AG09319 (cell line): ENCODE measurements around the gene TAF1A.

ENCODE experiments used
- DNase-seq: peaks from one replicate; pipeline ENCODE4 v3.0.0-alpha.2; 2010; ENCODE audit warnings: low read depth; ENCODE audit errors: extremely low read depth
- TF ChIP-seq, protein P1 (sequence below): IDR thresholded peaks from 2 replicates; pipeline ENCODE4 v1.5.1; 2011; ENCODE audit warnings: low read depth, mild to moderate bottlenecking, inconsistent platforms, low read length, moderate library complexity

The TAF1A gene

DNA sequence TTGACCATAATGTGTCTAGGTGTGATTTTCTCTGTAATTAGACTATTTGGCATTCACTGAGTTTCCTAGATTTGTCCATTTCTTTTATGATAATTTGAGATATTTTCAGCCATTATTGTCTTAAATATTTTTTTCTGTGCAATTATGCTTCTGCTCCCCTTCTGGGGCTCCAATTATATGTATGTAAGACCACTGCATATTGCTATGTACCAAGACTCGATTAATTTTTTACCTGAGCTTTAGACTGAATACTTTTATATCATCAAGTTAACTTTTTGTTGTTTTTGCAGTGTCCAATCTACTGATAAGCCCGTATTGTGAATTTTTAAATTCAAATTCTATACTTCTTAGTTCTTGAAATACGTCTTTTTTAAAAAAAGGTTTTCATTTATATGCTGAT, 5.1 kb upstream of the TAF1A start:
- TF ChIP-seq, protein P1, sequence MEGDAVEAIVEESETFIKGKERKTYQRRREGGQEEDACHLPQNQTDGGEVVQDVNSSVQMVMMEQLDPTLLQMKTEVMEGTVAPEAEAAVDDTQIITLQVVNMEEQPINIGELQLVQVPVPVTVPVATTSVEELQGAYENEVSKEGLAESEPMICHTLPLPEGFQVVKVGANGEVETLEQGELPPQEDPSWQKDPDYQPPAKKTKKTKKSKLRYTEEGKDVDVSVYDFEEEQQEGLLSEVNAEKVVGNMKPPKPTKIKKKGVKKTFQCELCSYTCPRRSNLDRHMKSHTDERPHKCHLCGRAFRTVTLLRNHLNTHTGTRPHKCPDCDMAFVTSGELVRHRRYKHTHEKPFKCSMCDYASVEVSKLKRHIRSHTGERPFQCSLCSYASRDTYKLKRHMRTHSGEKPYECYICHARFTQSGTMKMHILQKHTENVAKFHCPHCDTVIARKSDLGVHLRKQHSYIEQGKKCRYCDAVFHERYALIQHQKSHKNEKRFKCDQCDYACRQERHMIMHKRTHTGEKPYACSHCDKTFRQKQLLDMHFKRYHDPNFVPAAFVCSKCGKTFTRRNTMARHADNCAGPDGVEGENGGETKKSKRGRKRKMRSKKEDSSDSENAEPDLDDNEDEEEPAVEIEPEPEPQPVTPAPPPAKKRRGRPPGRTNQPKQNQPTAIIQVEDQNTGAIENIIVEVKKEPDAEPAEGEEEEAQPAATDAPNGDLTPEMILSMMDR, result no peak
- no peak for DNase-seq

DNA sequence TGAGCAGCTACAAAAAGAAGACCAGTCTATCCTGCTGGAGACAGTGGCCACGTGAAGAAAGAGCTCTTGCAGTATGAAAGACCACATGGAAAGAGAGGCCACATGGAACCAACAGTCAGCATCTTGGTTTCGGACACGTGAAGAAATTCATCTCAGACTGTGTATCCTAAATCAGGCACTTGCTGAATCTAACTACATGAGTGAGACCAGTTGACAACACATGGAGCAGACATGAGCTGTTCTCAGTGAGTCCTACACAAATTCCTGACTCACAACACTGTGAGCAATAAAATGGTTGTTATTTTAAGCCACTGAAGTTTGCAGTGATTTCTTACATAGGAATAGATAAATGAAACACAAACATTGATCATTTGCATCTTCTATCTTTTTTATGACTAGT, 2.4 kb upstream of the TAF1A start:
- TF ChIP-seq, protein P1, result no peak
- DNase-seq, result no peak

DNA sequence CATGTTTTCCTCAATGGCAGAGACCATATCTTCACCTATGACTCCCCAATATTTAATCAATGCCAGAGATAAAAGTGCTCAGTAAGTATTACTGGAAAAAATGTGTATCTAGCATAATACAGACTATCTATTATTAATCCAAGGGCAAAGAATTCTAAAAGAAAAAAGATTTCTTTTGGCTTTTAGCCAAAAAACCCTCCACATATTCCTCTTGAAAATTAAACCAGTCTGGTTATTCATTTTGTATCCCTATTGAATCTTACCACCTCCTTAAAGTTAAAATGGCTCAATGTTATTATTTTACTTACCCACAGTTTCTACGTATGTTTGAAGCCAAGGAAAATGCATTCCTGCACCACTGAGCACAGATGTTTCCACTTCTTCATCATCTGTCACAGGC, 1.6 kb downstream of the TAF1A start:
- no peak for DNase-seq
- TF ChIP-seq, protein P1, result no peak

DNA sequence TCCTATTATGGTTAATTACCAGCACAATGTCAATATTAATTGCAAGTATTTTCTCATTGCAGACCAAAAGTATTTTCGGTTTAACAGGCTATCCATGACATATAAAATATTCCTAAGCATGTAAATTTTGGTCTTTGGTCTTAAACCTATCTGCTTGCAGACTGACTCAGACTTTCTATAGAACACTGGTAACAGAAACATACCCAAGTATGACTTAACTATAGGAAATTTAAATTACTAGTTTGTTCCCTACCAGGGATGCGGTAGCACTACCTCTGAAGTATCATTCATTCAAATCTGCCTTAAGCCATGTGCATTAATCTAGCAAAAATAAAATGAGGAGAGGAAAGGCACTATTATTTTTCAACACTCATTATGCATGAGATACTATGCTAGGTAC, 2.9 kb downstream of the TAF1A start:
- no peak for DNase-seq
- TF ChIP-seq, protein P1, result no peak

DNA sequence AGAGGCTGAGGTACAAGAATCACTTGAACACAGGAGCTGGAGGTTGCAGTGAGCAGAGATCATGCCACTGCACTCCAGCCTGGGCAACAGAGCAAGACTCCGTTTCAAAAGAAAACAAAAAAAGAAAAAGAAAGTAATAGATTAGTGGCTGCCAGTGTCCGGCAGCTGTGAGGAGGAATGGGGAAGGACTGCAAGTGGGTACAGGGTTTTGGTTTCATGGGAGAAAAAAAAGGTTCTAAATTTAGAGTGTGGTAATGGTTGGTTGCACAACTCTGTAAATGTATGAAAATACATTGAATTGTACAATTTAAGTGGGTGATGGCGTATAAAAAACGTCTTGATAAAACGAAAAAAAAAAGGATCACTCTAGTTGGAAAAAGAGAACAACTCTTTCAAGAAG, 6.7 kb downstream of the TAF1A start:
- DNase-seq, result no peak
- TF ChIP-seq, protein P1, result no peak

DNA sequence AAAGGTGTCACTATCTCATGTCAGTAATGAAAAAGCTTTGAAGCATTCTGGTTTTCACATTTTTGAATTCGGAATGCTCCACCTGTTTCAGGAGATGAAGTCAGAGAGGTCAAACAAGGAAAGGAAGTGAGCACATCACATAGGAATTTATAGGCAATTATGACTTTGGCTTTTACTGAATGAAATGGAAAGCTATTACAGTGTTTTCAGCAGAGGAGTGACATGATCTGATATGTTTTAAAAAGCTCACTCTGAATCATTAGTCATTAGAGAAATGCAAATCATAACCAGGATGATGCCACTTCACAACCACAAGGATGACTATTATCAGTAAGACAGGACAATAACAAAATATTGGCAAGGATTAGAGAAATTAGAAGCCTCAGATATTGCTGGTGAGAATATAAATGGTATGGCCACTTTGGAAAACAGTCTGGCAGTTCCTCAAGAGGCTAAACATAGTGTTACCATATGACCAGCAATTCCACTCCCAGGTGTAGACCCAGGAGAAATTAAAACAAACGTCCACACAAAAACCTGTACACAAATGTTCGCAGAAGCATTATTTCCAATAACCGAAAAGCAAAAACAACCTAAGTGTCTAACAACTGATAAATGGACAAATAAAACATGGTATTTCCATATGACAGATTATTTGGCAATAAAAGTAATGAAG, 7.5 kb downstream of the TAF1A start:
- DNase-seq, result no peak
- TF ChIP-seq, protein P1, result no peak

DNA sequence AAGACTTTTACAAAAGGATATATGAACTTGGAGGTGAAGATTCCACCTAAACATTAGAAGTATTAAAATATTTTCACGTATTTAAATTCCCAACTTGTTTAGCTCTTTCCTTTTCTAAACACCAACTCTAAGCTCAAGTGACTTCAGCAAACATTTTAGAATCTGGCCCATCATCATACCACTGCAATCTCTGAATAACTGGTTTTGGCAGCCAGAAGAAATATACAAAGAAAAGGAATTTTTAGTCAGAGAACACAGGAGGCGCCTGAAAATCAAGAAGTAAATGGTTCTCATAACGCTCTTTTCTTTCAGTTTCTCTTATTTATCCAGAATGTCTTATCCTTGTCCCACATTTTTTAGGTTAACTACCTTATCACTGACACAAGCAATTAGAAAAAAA, 10.4 kb downstream of the TAF1A start:
- TF ChIP-seq, protein P1, result no peak
- no peak for DNase-seq
